Prostate gland (tissue), 2 donors: ENCODE measurements around the gene CREB1. TPM values are rescaled to one million over a fixed set of nuclear protein-coding genes. Genes with fewer than 3 reads are reported as not detected.

ENCODE experiments used
- DNase-seq: peaks from one replicate; pipeline ENCODE4 v3.0.0-alpha.2; 2019; ENCODE audit warnings: low spot score
- H3K27ac ChIP-seq, 2 donors: fragments of 200-600 bp; sonication (generic); 2 replicates each; pipeline ENCODE4 v1.5.1; 2017 to 2019
- H3K27me3 ChIP-seq: fragments of 200-600 bp; sonication (generic); replicated peaks from 2 replicates; pipeline ENCODE4 v1.5.1; 2019; ENCODE audit not compliant: insufficient read depth
- H3K36me3 ChIP-seq, 2 donors: fragments of 200-600 bp; sonication (generic); 1 replicate in 1 of 2; 2 replicates in 1 of 2; pipeline versions ENCODE4 v1.5.1 to v1.8.1; 2017 to 2019
- H3K4me1 ChIP-seq: fragments of 200-600 bp; sonication (generic); replicated peaks from 2 replicates; pipeline ENCODE4 v1.5.1; 2019
- H3K4me3 ChIP-seq, 2 donors: fragments of 200-600 bp; sonication (generic); 2 replicates each; pipeline ENCODE4 v1.5.1; 2017 to 2019
- H3K9me3 ChIP-seq: fragments of 200-600 bp; sonication (generic); 2 replicates; pipeline ENCODE4 v1.5.1; 2017
- CTCF ChIP-seq, 4 experiments: fragments of 200-600 bp in 2 of 4; fragments of 450-650 bp in 2 of 4; sonication (generic) in 2 of 4; IDR thresholded peaks; 1 replicate in 3 of 4; 2 replicates in 1 of 4; pipeline ENCODE4 v1.5.1; 2016 to 2019; ENCODE audit warnings: antibody characterized with exemption in 4 of 4, mild to moderate bottlenecking in 2 of 4, moderate library complexity in 2 of 4
- POLR2A ChIP-seq: fragments of 450-650 bp; IDR thresholded peaks from one replicate; pipeline ENCODE4 v1.6.1; 2016; ENCODE audit warnings: antibody characterized with exemption, mild to moderate bottlenecking
- POLR2AphosphoS5 ChIP-seq: sonication (generic); formaldehyde crosslinking; IDR thresholded peaks from one replicate; pipeline ENCODE4 v1.6.1; 2017; ENCODE audit warnings: antibody characterized with exemption
- WGBS: methylation state at CpG from one replicate; pipeline ENCODE4 v1.1.5; 2018; 5-methylcytosine and 5-hydroxymethylcytosine counted together
- intact Hi-C: fragments of 100-400 bp; cut with DNase I; formaldehyde crosslinking; loops from one replicate; pipeline ENCODE4 v1.14.2; 2022
- total RNA-seq, 2 donors: library from RNA; depleted of rRNA; stranded (reverse); fragments of >200 nt; gene quantifications; one replicate each; pipeline ENCODE4 v1.1.0, GENCODE V29; 2016

Gene CREB1
- total RNA-seq, 2 donors from 2014 or later = 44.0 to 47.1 TPM

- TF ChIP-seq POLR2AphosphoS5 = no peak
- no peak for TF ChIP-seq POLR2A
- no peak overlapping the region for H3K27ac ChIP-seq
- intact Hi-C loops = no loop called here
- DNase-seq = no peak
- no peaks in the 10 kb centered on the region for H3K9me3 ChIP-seq
- no peaks in the 10 kb centered on the region for H3K4me1 ChIP-seq
- H3K27me3 ChIP-seq = no peaks in the 10 kb centered on the region
- H3K36me3 ChIP-seq = no peaks in the 10 kb centered on the region
- H3K4me3 ChIP-seq = no peak overlapping the region
Observed at GRCh38 chr2:207600231-207600630, 70.5 kb downstream of the CREB1 start.

GRCh38 chr2:207601774-207602173 lies 72.0 kb downstream of the CREB1 start:
- Histone ChIP-seq H3K9me3 (no peaks in the 10 kb centered on the region), H3K36me3 (no peaks in the 10 kb centered on the region), H3K4me3 (no peak overlapping the region), H3K27ac (no peak overlapping the region), H3K27me3 (no peaks in the 10 kb centered on the region), H3K4me1 (no peaks in the 10 kb centered on the region)
- WGBS = 94% methylated on average over 1 of the region's 1 CpG
- DNase-seq = no peak
- no peak for TF ChIP-seq POLR2AphosphoS5
- intact Hi-C loops = no loop called here

DNA sequence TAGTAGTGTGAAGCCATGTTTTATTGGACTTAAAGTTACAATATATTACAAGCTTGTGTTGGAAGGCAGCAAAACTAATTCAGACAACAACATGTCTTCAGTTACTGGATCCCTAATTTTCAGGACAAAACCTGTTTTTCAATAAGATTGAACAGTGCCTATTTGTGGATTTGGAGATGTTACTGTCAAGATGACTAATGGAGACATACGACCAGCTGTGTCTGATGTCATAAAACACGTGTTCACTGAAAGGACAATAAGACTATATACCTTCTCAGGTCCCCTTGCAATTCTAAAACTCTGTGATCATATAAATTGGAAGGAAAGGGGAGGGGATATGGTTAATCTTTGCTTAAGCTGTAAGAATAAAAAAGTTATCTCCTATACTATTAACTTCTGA lies 73.7 kb downstream of the CREB1 start:
- Histone ChIP-seq H3K9me3 (no peaks in the 10 kb centered on the region), H3K27me3 (no peaks in the 10 kb centered on the region), H3K4me1 (no peaks in the 10 kb centered on the region), H3K4me3 (no peak overlapping the region), H3K27ac (no peak overlapping the region), H3K36me3 (no peaks in the 10 kb centered on the region)
- DNase-seq = no peak
- TF ChIP-seq POLR2AphosphoS5 = no peak
- TF ChIP-seq POLR2A = no peak
- no peak for TF ChIP-seq CTCF (IDR thresholded peaks at IDR 0.05)
- intact Hi-C loops = no loop called here
- WGBS = 49% methylated on average over 2 of the region's 2 CpGs

DNA sequence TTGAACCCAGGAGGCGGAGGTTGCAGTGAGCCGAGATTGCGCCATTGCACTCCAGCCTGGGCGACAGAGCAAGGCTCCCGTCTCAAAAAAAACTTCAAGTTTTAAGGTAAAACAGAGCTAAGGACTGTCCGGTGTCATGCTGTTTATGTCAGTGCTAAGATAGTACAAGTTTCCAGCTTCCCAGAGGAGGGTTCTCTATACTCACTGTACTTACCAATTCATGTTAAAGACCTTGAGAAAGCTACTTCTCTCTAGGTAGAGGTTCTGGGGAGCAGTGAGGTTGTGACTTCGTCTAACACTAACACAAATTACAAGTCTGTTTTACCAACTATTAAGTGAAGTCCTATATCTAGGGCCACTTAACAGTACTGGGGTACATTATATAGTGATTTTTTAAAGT lies 76.6 kb downstream of the CREB1 start:
- no peaks in the 10 kb centered on the region for H3K36me3 ChIP-seq
- H3K27me3 ChIP-seq = no peaks in the 10 kb centered on the region
- no peaks in the 10 kb centered on the region for H3K4me1 ChIP-seq
- intact Hi-C loops = no loop called here
- no peak for TF ChIP-seq CTCF (IDR thresholded peaks at IDR 0.05)
- TF ChIP-seq POLR2A = no peak
- TF ChIP-seq POLR2AphosphoS5 = no peak
- no peak overlapping the region for H3K27ac ChIP-seq
- no peak overlapping the region for H3K4me3 ChIP-seq
- no peak for DNase-seq
- H3K9me3 ChIP-seq = no peaks in the 10 kb centered on the region
- WGBS = 96% methylated on average over 7 of the region's 7 CpGs

- H3K27ac ChIP-seq = no peak overlapping the region
- no peaks in the 10 kb centered on the region for H3K27me3 ChIP-seq
- H3K4me1 ChIP-seq = no peaks in the 10 kb centered on the region
- intact Hi-C loops = no loop called here
- H3K9me3 ChIP-seq = no peaks in the 10 kb centered on the region
- no peak for DNase-seq
- H3K4me3 ChIP-seq = no peak overlapping the region
- WGBS = 92% methylated on average over 5 of the region's 5 CpGs
- no peak for TF ChIP-seq POLR2A
- no peak for TF ChIP-seq POLR2AphosphoS5
- TF ChIP-seq CTCF (IDR thresholded peaks at IDR 0.05) = no peak
- H3K36me3 ChIP-seq = no peaks in the 10 kb centered on the region
Observed at GRCh38 chr2:207606829-207607228, 77.1 kb downstream of the CREB1 start.

DNA sequence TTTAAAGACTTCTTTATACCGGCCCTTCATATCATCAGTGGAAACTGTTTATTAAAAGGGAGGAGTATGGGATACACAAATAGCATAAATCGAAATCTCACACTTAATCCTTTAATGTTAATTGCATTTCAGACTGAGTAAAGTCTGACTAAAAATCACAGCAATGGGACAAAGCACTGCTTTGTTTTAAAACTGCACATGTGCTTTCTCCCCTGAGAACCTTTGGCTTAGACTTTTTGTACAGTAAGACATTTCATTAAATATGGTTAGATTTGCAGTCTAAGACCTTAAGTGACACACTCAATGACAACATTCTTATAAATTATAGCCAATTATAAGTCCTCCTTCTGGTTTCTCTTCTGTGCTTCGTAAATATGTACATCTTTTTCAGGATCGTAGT lies 83.0 kb downstream of the CREB1 start:
- WGBS = 71% methylated on average over 4 of the region's 4 CpGs
- no peak overlapping the region for H3K27ac ChIP-seq
- H3K36me3 ChIP-seq = no peaks in the 10 kb centered on the region

More for the DNA sequence above, 83.0 kb downstream of the CREB1 start:
- H3K4me3 ChIP-seq = no peak overlapping the region
- no peak for TF ChIP-seq CTCF (IDR thresholded peaks at IDR 0.05)
- no peak for TF ChIP-seq POLR2AphosphoS5
- TF ChIP-seq POLR2A = no peak
- H3K27me3 ChIP-seq = no peaks in the 10 kb centered on the region
- intact Hi-C loops = loop anchor here (10.0 kb wide), 1 partner anchor 652 kb away; the partner anchor contains the start of gene PIKFYVE
- H3K9me3 ChIP-seq = no peaks in the 10 kb centered on the region
- no peaks in the 10 kb centered on the region for H3K4me1 ChIP-seq
- DNase-seq = no peak
